ENCODE data around the gene CORO1C. TPM values are rescaled to one million over a fixed set of nuclear protein-coding genes. Genes with fewer than 3 reads are reported as not detected.

CORO1C gene
- polyA plus RNA-seq, 1 of the 3 experiments (the other 2 are of a cell fraction) = 150 TPM

DNA sequence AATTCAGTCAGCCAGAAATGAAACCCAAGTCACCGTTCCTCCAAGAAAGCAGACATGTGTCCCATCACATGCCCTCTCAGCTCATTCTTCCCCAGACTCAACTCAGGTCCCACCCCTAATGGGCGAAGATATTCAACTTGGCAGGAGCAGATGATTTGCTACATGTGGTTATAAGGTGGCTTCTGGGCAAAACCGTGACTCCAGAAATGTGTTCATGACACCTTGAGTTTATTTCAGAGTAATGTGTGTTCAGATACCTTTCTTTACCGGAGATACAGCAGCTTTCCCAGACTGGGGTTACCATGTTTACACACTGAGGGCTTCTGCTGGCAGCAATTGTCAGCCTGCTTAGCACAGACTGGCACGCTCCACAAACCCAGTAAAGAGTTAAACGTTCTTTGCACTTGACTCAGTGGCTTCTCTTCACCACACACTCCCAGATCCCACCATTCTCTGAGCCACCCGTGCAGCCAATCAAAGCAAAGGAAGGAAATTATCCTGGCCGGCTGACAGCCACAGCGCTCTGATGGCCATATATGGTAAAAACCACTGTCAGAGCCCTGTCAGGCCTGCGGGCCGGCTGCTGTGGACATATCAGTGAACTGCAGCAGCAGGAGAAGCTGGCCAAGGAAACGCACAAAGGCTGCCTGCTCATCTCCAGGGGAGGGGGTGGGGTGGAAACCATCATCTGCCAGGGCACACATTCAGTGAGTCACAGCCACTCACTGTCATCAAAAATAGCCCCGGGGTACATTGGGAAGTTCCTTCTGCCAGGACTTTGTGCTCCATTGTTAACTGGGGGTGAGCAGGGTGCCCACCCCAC is 39.9 kb downstream of the CORO1C start (continued):
- TF ChIP-seq RXRA (IDR thresholded peaks at IDR 0.05; ENCODE audit: borderline replicate concordance, low read depth) (peak; percentile 81; the same call in 1 of the 2 replicates), FOXJ3 (CRISPR knock-in tag; IDR thresholded peaks at IDR 0.05) (peak; percentile 85), RCOR1 (IDR thresholded peaks at IDR 0.05; ENCODE audit: low read length) (peak; percentile 72; the same call in 1 of the 2 replicates), NFIC (IDR thresholded peaks at IDR 0.05; ENCODE audit: borderline replicate concordance) (peak; percentile 88), TAF1 (IDR thresholded peaks at IDR 0.05; ENCODE audit: borderline replicate concordance, low read depth, low read length) (no peak; the same call in 1 of the 2 replicates), SIN3A (IDR thresholded peaks at IDR 0.05; ENCODE audit: borderline replicate concordance, low read depth, low read length) (peak; percentile 95), CHD2 (IDR thresholded peaks at IDR 0.05; ENCODE audit: low read length, partially characterized antibody) (peak; percentile 90), EP300 (IDR thresholded peaks at IDR 0.05; ENCODE audit: borderline replicate concordance in 1 of 2, low read depth in 1 of 2, low read length in 1 of 2) (peak; percentile 77 to 92; a peak in 3 of 4 replicates), MXI1 (IDR thresholded peaks at IDR 0.05; ENCODE audit: low read depth, low read length) (peak; percentile 91), FOSL2 (IDR thresholded peaks at IDR 0.05; ENCODE audit: borderline replicate concordance, low read depth) (peak; percentile 82), SMC3 (IDR thresholded peaks at IDR 0.05; ENCODE audit: low read depth, low read length) (no peak)
- TF ChIP-seq, protein P1, sequence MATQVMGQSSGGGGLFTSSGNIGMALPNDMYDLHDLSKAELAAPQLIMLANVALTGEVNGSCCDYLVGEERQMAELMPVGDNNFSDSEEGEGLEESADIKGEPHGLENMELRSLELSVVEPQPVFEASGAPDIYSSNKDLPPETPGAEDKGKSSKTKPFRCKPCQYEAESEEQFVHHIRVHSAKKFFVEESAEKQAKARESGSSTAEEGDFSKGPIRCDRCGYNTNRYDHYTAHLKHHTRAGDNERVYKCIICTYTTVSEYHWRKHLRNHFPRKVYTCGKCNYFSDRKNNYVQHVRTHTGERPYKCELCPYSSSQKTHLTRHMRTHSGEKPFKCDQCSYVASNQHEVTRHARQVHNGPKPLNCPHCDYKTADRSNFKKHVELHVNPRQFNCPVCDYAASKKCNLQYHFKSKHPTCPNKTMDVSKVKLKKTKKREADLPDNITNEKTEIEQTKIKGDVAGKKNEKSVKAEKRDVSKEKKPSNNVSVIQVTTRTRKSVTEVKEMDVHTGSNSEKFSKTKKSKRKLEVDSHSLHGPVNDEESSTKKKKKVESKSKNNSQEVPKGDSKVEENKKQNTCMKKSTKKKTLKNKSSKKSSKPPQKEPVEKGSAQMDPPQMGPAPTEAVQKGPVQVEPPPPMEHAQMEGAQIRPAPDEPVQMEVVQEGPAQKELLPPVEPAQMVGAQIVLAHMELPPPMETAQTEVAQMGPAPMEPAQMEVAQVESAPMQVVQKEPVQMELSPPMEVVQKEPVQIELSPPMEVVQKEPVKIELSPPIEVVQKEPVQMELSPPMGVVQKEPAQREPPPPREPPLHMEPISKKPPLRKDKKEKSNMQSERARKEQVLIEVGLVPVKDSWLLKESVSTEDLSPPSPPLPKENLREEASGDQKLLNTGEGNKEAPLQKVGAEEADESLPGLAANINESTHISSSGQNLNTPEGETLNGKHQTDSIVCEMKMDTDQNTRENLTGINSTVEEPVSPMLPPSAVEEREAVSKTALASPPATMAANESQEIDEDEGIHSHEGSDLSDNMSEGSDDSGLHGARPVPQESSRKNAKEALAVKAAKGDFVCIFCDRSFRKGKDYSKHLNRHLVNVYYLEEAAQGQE (IDR thresholded peaks at IDR 0.05; ENCODE audit: low read depth, low read length) = 0 out of 2 replicates have a peak, but pooled peaks have one; percentile 4
- TF ChIP-seq, protein P2, sequence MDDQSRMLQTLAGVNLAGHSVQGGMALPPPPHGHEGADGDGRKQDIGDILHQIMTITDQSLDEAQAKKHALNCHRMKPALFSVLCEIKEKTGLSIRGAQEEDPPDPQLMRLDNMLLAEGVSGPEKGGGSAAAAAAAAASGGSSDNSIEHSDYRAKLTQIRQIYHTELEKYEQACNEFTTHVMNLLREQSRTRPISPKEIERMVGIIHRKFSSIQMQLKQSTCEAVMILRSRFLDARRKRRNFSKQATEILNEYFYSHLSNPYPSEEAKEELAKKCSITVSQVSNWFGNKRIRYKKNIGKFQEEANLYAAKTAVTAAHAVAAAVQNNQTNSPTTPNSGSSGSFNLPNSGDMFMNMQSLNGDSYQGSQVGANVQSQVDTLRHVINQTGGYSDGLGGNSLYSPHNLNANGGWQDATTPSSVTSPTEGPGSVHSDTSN (IDR thresholded peaks at IDR 0.05) = peak; percentile 84
- TF ChIP-seq, protein P3, sequence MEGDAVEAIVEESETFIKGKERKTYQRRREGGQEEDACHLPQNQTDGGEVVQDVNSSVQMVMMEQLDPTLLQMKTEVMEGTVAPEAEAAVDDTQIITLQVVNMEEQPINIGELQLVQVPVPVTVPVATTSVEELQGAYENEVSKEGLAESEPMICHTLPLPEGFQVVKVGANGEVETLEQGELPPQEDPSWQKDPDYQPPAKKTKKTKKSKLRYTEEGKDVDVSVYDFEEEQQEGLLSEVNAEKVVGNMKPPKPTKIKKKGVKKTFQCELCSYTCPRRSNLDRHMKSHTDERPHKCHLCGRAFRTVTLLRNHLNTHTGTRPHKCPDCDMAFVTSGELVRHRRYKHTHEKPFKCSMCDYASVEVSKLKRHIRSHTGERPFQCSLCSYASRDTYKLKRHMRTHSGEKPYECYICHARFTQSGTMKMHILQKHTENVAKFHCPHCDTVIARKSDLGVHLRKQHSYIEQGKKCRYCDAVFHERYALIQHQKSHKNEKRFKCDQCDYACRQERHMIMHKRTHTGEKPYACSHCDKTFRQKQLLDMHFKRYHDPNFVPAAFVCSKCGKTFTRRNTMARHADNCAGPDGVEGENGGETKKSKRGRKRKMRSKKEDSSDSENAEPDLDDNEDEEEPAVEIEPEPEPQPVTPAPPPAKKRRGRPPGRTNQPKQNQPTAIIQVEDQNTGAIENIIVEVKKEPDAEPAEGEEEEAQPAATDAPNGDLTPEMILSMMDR (IDR thresholded peaks at IDR 0.05) = peak; percentile 36; the same call in 1 of the 2 replicates
